HepG2 (cell line): ENCODE results near the gene CKM. TPM values are rescaled to one million over a fixed set of nuclear protein-coding genes. Genes with fewer than 3 reads are reported as not detected.

Source experiments
- ATAC-seq: fragments of 200-7000 bp; cut with Tn5 transposase; 3 replicates; pipeline ENCODE4 v1.9.1; 2020; ENCODE audit warnings: mild to moderate bottlenecking, moderate library complexity
- BruUV-seq: library from RNA; stranded (reverse); fragments of 400-500 nt; replicated peaks from 2 replicates; lab custom pipeline; 2021; lab: Mats Ljungman, UMichigan
- CTCF ChIA-PET: fragments of 300-600 bp; formaldehyde crosslinking; extraction: SDS; loops from one replicate; lab custom pipeline; 2021; ENCODE audit warnings: low total read pairs, inconsistent platforms, low intra/inter-chr PET ratio; lab: Yijun Ruan, JAX
- POLR2A ChIA-PET: fragments of 350-600 bp; sonication (Branson Sonifier 250); formaldehyde crosslinking; loops from one replicate; lab custom pipeline; 2020; ENCODE audit warnings: antibody characterized with exemption, inconsistent platforms; lab: Yijun Ruan, JAX
- DNase-seq: peaks from one replicate; pipeline ENCODE4 v3.0.0-alpha.2; 2015; ENCODE audit warnings: low spot score
- FAIRE-seq: peaks from 3 replicates; lab custom pipeline; 2011; peaks lifted over from hg19 to GRCh38; lab: Jason Lieb, UNC
- H2AFZ ChIP-seq: one replicate; pipeline ENCODE4 v1.6.1; 2011; ENCODE audit warnings: low read length, inconsistent platforms
- H3K27ac ChIP-seq: fragments of 300-600 bp; 3 replicates; pipeline ENCODE4 v1.8.0; 2011; ENCODE audit warnings: mixed run types, mild to moderate bottlenecking, mixed read lengths, low read length, inconsistent platforms; ENCODE audit not compliant: insufficient read depth; ENCODE audit errors: extremely low read length
- H3K27me3 ChIP-seq, 2 experiments: fragments of 200-600 bp in 1 of 2; 2 replicates in 1 of 2; 3 replicates in 1 of 2; pipeline versions ENCODE4 v1.6.0 to v1.8.0; 2011; ENCODE audit warnings: low read length in 2 of 2, mild to moderate bottlenecking in 2 of 2, moderate library complexity in 2 of 2, inconsistent platforms in 1 of 2; ENCODE audit not compliant: insufficient read depth in 2 of 2, control insufficient read depth in 1 of 2
- H3K36me3 ChIP-seq, 2 experiments: fragments of 200-600 bp in 1 of 2; replicated peaks in 1 of 2; 2 replicates in 1 of 2; 3 replicates in 1 of 2; pipeline versions ENCODE4 v1.5.1 to v1.8.0; 2011; ENCODE audit warnings: low read length in 2 of 2, inconsistent platforms in 1 of 2; ENCODE audit not compliant: insufficient read depth in 2 of 2, control insufficient read depth in 1 of 2
- H3K4me1 ChIP-seq: 2 replicates; pipeline ENCODE4 v1.5.1; 2012; ENCODE audit warnings: low read length, inconsistent platforms; ENCODE audit not compliant: insufficient read depth
- H3K4me2 ChIP-seq: 2 replicates; pipeline ENCODE4 v1.6.0; 2011; ENCODE audit warnings: low read depth, low read length, inconsistent platforms
- H3K4me3 ChIP-seq, 3 experiments: fragments of 200-600 bp in 1 of 3; sonication (generic), shearing (Covaris generic) in 1 of 3; replicated peaks in 1 of 3; 2 replicates each; pipeline ENCODE4 v1.5.1; 2011 to 2016; ENCODE audit warnings: low read length in 3 of 3, inconsistent platforms in 2 of 3, low read depth in 2 of 3, mild to moderate bottlenecking in 2 of 3, control low read depth in 1 of 3, mixed read lengths in 1 of 3; ENCODE audit not compliant: insufficient read depth in 1 of 3
- H3K79me2 ChIP-seq: one replicate; pipeline ENCODE4 v1.6.1; 2011; ENCODE audit warnings: low read length, inconsistent platforms; ENCODE audit not compliant: insufficient read depth
- H3K9ac ChIP-seq: 2 replicates; pipeline ENCODE4 v1.6.0; 2011; ENCODE audit warnings: mild to moderate bottlenecking, low read depth, low read length, inconsistent platforms; ENCODE audit not compliant: insufficient read depth
- H3K9me3 ChIP-seq: 2 replicates; pipeline ENCODE4 v1.5.1; 2012; ENCODE audit warnings: mild to moderate bottlenecking, low read length
- H4K20me1 ChIP-seq: 2 replicates; pipeline ENCODE4 v1.6.0; 2011; ENCODE audit warnings: inconsistent platforms, mild to moderate bottlenecking, low read length, moderate library complexity; ENCODE audit not compliant: insufficient read depth
- CAMTA2 ChIP-seq: sonication (generic); formaldehyde crosslinking; IDR thresholded peaks from 2 replicates; pipeline ENCODE4 v1.4.0; 2020; ENCODE audit warnings: mild to moderate bottlenecking, missing genetic modification reagents, borderline replicate concordance
- KLF9 ChIP-seq: IDR thresholded peaks from 2 replicates; pipeline ENCODE4 v1.6.1; 2016; ENCODE audit warnings: low read depth
- MLX ChIP-seq: IDR thresholded peaks from 2 replicates; pipeline ENCODE4 v1.6.1; 2016
- RXRA ChIP-seq: sonication (generic); formaldehyde crosslinking; IDR thresholded peaks from 2 replicates; pipeline ENCODE4 v1.5.1; 2020; ENCODE audit warnings: missing genetic modification reagents
- SKIL ChIP-seq: sonication (generic); formaldehyde crosslinking; IDR thresholded peaks from 2 replicates; pipeline ENCODE4 v1.8.0; 2022; ENCODE audit warnings: missing genetic modification reagents, mild to moderate bottlenecking, moderate library complexity, borderline replicate concordance
- TEAD3 ChIP-seq: optimal IDR thresholded peaks from 2 replicates; pipeline ENCODE3; 2016; ENCODE audit warnings: borderline replicate concordance
- ZNF143 ChIP-seq: sonication (generic); formaldehyde crosslinking; IDR thresholded peaks from 2 replicates; pipeline ENCODE4 v1.4.0; 2020; ENCODE audit warnings: missing genetic modification reagents
- ZNF224 ChIP-seq: sonication (generic); formaldehyde crosslinking; IDR thresholded peaks from 2 replicates; pipeline ENCODE4 v1.5.0; 2020; ENCODE audit warnings: mild to moderate bottlenecking, missing genetic modification reagents
- ZNF441 ChIP-seq: sonication (generic); formaldehyde crosslinking; IDR thresholded peaks from 2 replicates; pipeline ENCODE4 v1.7.0; 2021; ENCODE audit warnings: missing genetic modification reagents, borderline replicate concordance
- ZNF563 ChIP-seq: sonication (generic); formaldehyde crosslinking; IDR thresholded peaks from 2 replicates; pipeline ENCODE4 v1.8.0; 2022; ENCODE audit warnings: mild to moderate bottlenecking, moderate library complexity, missing genetic modification reagents
- ZNF749 ChIP-seq: sonication (generic); formaldehyde crosslinking; IDR thresholded peaks from 2 replicates; pipeline ENCODE4 v1.8.0; 2022; ENCODE audit warnings: mild to moderate bottlenecking, missing genetic modification reagents, moderate library complexity, borderline replicate concordance
- ZSCAN22 ChIP-seq: sonication (generic); formaldehyde crosslinking; IDR thresholded peaks from 2 replicates; pipeline ENCODE4 v1.4.0; 2020; ENCODE audit warnings: mild to moderate bottlenecking, missing genetic modification reagents
- ZSCAN5A ChIP-seq: sonication (generic); formaldehyde crosslinking; IDR thresholded peaks from 2 replicates; pipeline ENCODE4 v1.8.0; 2022; ENCODE audit warnings: mild to moderate bottlenecking, missing genetic modification reagents, borderline replicate concordance
- WGBS: methylation state at CpG from one replicate; pipeline ENCODE4 v1.1.6; 2017; ENCODE audit warnings: low lambda C conversion rate; 5-methylcytosine and 5-hydroxymethylcytosine counted together
- in situ Hi-C: cut with HindIII; loops from 2 replicates; pipeline ENCODE4 v1.10.0; 2017; ENCODE audit warnings: low pct_unique_long_range_greater_than_20kb; ENCODE audit not compliant: extremely low pct_ligation_motif_present
- intact Hi-C: fragments of 100-400 bp; cut with micrococcal nuclease; formaldehyde crosslinking; loops from one replicate; pipeline ENCODE4 v1.10.0; 2022; ENCODE audit not compliant: unreplicated experiment
- polyA plus RNA-seq, 8 experiments: library from polyadenylated mRNA; depleted of rRNA in 3 of 8; stranded (reverse) in 7 of 8; unstranded in 1 of 8; fragments of >200 nt; fragmentation: Illumina TruSeq in 4 of 8; extraction: Trizol in 4 of 8; gene quantifications; 2 replicates each; pipeline versions ENCODE4 v1.2.1 to v1.2.3, GENCODE V29; 2011 to 2016; ENCODE audit warnings: low read depth in 4 of 8, missing spikeins in 1 of 8, mixed read lengths in 1 of 8; ENCODE audit not compliant: insufficient read depth in 1 of 8
- total RNA-seq, 5 experiments: library from RNA; depleted of rRNA; stranded (reverse); fragments of >200 nt; fragmentation: Illumina TruSeq; extraction: Trizol; gene quantifications; 2 replicates each; pipeline ENCODE4 v1.2.3, GENCODE V29; 2016; ENCODE audit warnings: low read depth in 1 of 5

The CKM gene
- total and polyA plus RNA-seq, 2 of the 13 experiments (the other 11 are each of a cell fraction or from before 2014, with no cell fraction given) = 0.54 to 0.80 TPM

GRCh38 chr19:45291834-45292233 lies 30.8 kb downstream of the CKM start:
- ChIA-PET POLR2A (no interaction called here), CTCF (no interaction called here)
- intact Hi-C loops (no loop called here), in situ Hi-C loops (no loop called here)
- no peaks in the 10 kb centered on the region for H3K27me3 ChIP-seq
- no peak overlapping the region for H3K9ac ChIP-seq
- no peak overlapping the region for H3K27ac ChIP-seq
- no peak for DNase-seq
- H4K20me1 ChIP-seq = no peaks in the 10 kb centered on the region
- BruUV-seq = no TSS peak
- no peak overlapping the region for H3K4me2 ChIP-seq
- WGBS = 94% methylated on average over 1 of the region's 1 CpG
- H3K36me3 ChIP-seq = peaks cover 12 to 34% of the 10 kb centered on the region in 2 experiments; a peak in 4 of 5 replicates
- H3K9me3 ChIP-seq = no peaks in the 10 kb centered on the region
- H3K79me2 ChIP-seq = no peaks in the 10 kb centered on the region
- no peak for FAIRE-seq
- no peak overlapping the region for H2AFZ ChIP-seq
- H3K4me3 ChIP-seq = no peak overlapping the region
- H3K4me1 ChIP-seq = peaks cover 10% of the 10 kb centered on the region; the same call in 1 of the 2 replicates
- ATAC-seq = no peak
- TF ChIP-seq ZNF143 (CRISPR knock-in tag) = peak; percentile 34; the same call in 1 of the 2 replicates
- TF ChIP-seq ZSCAN5A (CRISPR knock-in tag) = no peak

- no peaks in the 10 kb centered on the region for H3K79me2 ChIP-seq
- in situ Hi-C loops (no loop called here), intact Hi-C loops (no loop called here)
- ChIA-PET POLR2A (interaction anchor here (1.1 kb wide), 1 partner anchor 112 kb away, joined by 3 read pairs; the partner anchor contains the start of genes BLOC1S3 and TRAPPC6A), CTCF (no interaction called here)
- no peaks in the 10 kb centered on the region for H4K20me1 ChIP-seq
- no peaks in the 10 kb centered on the region for H3K9me3 ChIP-seq
- ATAC-seq = peak; percentile 70
- no peak overlapping the region for H3K9ac ChIP-seq
- no peak for DNase-seq
- no peaks in the 10 kb centered on the region for H3K27me3 ChIP-seq
- H3K27ac ChIP-seq = no peak overlapping the region
- H3K4me1 ChIP-seq = peaks cover 10% of the 10 kb centered on the region; the same call in 1 of the 2 replicates
- H2AFZ ChIP-seq = no peak overlapping the region
- H3K36me3 ChIP-seq = peaks cover 9 to 32% of the 10 kb centered on the region in 2 experiments; a peak in 4 of 5 replicates
- WGBS = 31% methylated on average over 2 of the region's 6 CpGs
- no TSS peak for BruUV-seq
- no peak for FAIRE-seq
- H3K4me2 ChIP-seq = no peak overlapping the region
- no peak overlapping the region for H3K4me3 ChIP-seq
- TF ChIP-seq TEAD3 (CRISPR knock-in tag) = peak; percentile 7
- no peak for TF ChIP-seq ZNF749 (CRISPR knock-in tag)
- TF ChIP-seq ZNF441 (CRISPR knock-in tag) = no peak
- no peak for TF ChIP-seq ZNF224 (CRISPR knock-in tag)
- no peak for TF ChIP-seq ZSCAN22 (CRISPR knock-in tag)
- TF ChIP-seq KLF9 (CRISPR knock-in tag) = no peak
- no peak for TF ChIP-seq MLX (CRISPR knock-in tag)
- no peak for TF ChIP-seq ZNF563 (CRISPR knock-in tag)
- TF ChIP-seq RXRA (CRISPR knock-in tag) = peak; percentile 35; the same call in 1 of the 2 replicates
- 0 out of 2 replicates have a peak, but pooled peaks have one; percentile 38 for TF ChIP-seq CAMTA2
- 0 out of 2 replicates have a peak, but pooled peaks have one; percentile 34 for TF ChIP-seq SKIL (CRISPR knock-in tag)
Observed at GRCh38 chr19:45290381-45290931, 32.2 kb downstream of the CKM start.
